PC-3 (cell line): Measurements from ENCODE around the gene FCHO1.

Experiments used
- CTCF ChIP-seq: fragments of 300-600 bp; sonication (generic); conservative IDR thresholded peaks from 2 replicates; pipeline ENCODE4 v1.5.1; 2017; ENCODE audit warnings: antibody characterized with exemption, low read depth, mild to moderate bottlenecking, low read length
- EZH2 ChIP-seq: fragments of 300-600 bp; sonication (generic); IDR thresholded peaks from one replicate; pipeline ENCODE4 v1.6.1; 2017; ENCODE audit warnings: antibody characterized with exemption, mild to moderate bottlenecking, low read length; ENCODE audit not compliant: unreplicated experiment

GRCh38 chr19:17830567-17831418, 79.5 kb downstream of the FCHO1 start:
- TF ChIP-seq CTCF (no peak), EZH2 (no peak)
